Measurements from ENCODE around the gene SF3A2.

The SF3A2 gene

DNA sequence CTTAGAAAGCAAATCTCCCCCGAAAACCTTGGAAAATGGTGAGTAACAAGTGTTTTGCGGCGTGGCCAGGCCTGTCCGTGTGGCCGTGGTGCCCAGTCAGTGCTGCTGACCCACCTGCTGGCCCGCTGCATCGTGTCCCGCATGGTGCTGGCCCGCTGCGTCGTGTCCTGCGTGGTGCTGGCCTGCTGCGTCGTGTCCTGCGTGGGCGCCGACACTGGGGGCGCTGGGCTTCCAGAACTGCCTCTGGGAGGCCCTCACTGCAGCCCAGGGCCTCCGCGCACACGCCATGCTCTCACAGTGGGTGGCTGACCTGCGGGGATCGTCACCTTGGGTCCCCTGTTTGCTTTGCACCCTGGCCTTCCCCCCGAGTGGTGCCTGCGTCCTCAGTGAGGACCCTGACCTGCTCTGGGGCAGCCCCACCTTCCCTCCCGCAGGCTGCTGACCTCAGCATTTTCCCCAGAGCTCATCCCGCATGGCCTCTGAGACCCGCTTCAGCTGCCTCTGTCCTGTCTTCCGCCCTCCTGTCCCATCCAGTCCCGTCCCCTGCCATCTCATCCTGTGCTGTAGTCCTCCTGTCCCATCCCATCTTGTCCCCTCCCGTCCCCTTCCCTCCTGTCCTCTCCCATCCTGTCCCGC lies 11.1 kb upstream of the SF3A2 start:
- no peak overlapping the region for H3K27ac Mint-ChIP-seq (ENCODE audit: low read depth)
- DNase-seq (ENCODE audit: low spot score in 2 of 2) (no peak), ATAC-seq (replicated peaks; ENCODE audit: extremely low read depth, poor library complexity, severe bottlenecking) (no peak)
- no peaks in the 10 kb centered on the region for H3K9me3 Mint-ChIP-seq
- H3K36me3 Mint-ChIP-seq (ENCODE audit: insufficient read depth): peaks cover 20% of the 10 kb centered on the region
- no peak overlapping the region for H3K4me3 Mint-ChIP-seq
- H3K4me1 Mint-ChIP-seq: peaks cover 10% of the 10 kb centered on the region
- H3K27me3 Mint-ChIP-seq: no peaks in the 10 kb centered on the region

GRCh38 chr19:2226051-2226839 lies 10.4 kb upstream of the SF3A2 start:
- H3K27ac Mint-ChIP-seq (ENCODE audit: low read depth): no peak overlapping the region
- no peak overlapping the region for H3K4me3 Mint-ChIP-seq
- peaks cover 10% of the 10 kb centered on the region for H3K4me1 Mint-ChIP-seq
- no peaks in the 10 kb centered on the region for H3K9me3 Mint-ChIP-seq
- DNase-seq (ENCODE audit: low spot score in 2 of 2) (no peak), ATAC-seq (replicated peaks; ENCODE audit: extremely low read depth, poor library complexity, severe bottlenecking) (no peak)
- no peaks in the 10 kb centered on the region for H3K27me3 Mint-ChIP-seq
- peaks cover 20% of the 10 kb centered on the region for H3K36me3 Mint-ChIP-seq (ENCODE audit: insufficient read depth)

DNA sequence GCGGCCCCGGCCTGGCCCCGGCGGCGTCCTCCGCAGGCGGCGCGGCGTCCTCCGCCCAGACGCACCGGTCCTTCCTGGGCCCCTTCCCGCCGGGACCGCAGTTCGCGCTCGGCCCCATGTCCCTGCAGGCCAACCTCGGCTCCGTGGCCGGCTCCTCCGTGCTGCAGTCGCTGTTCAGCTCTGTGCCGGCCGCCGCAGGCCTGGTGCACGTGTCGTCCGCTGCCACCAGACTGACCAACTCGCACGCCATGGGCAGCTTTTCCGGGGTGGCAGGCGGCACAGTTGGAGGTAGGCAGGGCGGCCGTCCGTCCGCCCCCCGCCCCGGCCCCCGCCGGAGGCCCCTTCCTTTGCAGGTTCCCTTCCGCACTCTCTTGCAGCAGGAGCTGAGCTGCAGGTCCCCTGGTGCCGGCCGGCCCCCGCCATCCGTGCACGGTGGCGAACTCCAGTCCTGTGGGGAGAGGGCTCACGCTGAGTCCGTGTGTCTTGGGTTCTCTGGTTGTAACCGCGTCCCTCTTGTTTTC lies 9.7 kb upstream of the SF3A2 start:
- peaks cover 20% of the 10 kb centered on the region for H3K36me3 Mint-ChIP-seq (ENCODE audit: insufficient read depth)
- no peaks in the 10 kb centered on the region for H3K27me3 Mint-ChIP-seq
- H3K27ac Mint-ChIP-seq (ENCODE audit: low read depth): no peak overlapping the region

DNA sequence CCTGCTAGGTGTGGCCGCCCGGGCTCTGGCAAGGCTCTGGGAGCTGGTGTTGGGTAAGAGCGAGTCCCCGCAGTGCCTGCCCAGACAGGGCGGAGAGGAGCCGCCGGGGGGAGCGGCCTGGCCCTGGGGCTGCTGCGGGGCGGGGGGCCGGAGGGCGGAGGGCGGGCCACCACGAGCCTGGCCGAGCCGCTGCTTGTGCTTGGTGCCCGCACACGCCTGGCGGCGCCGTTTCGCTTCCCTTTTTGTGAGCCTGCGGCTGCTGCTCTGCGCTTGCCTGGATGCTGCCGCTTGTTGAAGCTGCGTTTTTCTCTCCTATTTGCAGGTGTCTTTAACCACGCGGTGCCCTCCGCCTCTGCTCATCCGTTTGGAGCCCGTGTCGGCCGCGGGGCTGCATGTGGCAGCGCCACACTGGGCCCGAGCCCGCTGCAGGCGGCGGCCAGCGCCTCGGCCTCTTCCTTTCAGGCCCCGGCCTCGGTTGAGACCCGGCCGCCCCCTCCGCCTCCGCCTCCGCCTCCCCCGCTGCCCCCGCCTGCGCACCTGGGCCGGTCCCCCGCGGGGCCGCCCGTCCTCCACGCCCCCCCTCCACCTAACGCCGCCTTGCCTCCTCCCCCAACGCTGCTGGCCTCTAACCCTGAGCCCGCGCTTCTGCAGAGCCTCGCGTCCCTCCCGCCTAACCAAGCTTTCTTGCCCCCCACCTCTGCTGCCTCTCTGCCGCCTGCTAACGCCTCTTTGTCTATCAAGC lies 9.0 kb upstream of the SF3A2 start:
- Mint-ChIP-seq H3K4me3 (no peak overlapping the region), H3K27me3 (no peaks in the 10 kb centered on the region), H3K36me3 (ENCODE audit: insufficient read depth) (peaks cover 21% of the 10 kb centered on the region), H3K4me1 (peaks cover 10% of the 10 kb centered on the region), H3K9me3 (no peaks in the 10 kb centered on the region), H3K27ac (ENCODE audit: low read depth) (no peak overlapping the region)
- no peak for DNase-seq (ENCODE audit: low spot score in 2 of 2)
- ATAC-seq (replicated peaks; ENCODE audit: extremely low read depth, poor library complexity, severe bottlenecking): no peak

More for the DNA sequence above, 9.7 kb upstream of the SF3A2 start:
- peaks cover 10% of the 10 kb centered on the region for H3K4me1 Mint-ChIP-seq
- no peaks in the 10 kb centered on the region for H3K9me3 Mint-ChIP-seq
- DNase-seq (ENCODE audit: low spot score in 2 of 2) (no peak), ATAC-seq (replicated peaks; ENCODE audit: extremely low read depth, poor library complexity, severe bottlenecking) (no peak)
- H3K4me3 Mint-ChIP-seq: no peak overlapping the region

DNA sequence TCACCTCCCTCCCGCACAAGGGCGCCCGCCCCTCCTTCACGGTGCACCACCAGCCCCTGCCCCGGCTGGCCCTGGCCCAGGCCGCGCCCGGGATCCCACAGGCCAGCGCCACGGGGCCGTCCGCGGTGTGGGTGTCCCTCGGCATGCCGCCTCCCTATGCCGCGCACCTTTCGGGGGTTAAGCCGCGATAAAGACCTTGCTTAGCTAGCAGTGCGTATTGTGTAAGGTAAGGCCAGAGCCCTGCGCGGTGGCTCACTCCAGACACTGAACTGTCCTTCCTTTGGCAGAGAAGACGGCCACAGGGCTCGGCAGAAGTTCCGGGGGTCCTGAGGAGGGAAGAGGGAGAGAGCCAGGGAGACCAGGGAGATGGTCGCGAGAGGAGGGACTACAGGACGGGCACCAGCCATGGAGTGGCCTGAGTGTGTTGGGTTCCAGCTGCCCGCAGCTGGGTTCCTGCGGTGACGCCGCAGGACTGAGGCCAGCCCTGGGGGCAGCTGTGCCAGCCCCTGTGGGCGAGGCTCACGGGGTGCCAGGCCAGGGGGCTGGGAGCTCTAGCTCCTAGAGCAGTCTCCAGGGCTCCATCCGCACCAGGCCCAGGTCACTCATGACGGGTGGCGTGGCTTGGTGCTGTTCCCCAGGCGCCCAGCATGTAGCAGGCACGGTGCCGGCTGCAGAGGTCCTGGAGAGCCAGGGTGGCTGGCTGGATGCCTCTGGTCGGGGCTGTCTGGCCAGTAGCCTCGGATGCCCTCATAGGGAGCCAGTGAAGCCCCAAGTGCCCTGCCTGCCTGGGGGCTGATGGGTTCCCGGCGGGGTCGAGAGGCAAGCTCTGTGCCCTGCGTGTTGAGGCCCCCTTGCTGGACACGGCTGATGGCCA lies 8.2 kb upstream of the SF3A2 start:
- Mint-ChIP-seq H3K27me3 (no peaks in the 10 kb centered on the region), H3K4me3 (no peak overlapping the region), H3K4me1 (peaks cover 10% of the 10 kb centered on the region), H3K9me3 (no peaks in the 10 kb centered on the region), H3K36me3 (ENCODE audit: insufficient read depth) (peaks cover 24% of the 10 kb centered on the region), H3K27ac (ENCODE audit: low read depth) (no peak overlapping the region)
- DNase-seq (ENCODE audit: low spot score in 2 of 2) (no peak), ATAC-seq (replicated peaks; ENCODE audit: extremely low read depth, poor library complexity, severe bottlenecking) (no peak)

GRCh38 chr19:2229103-2230032 lies 7.3 kb upstream of the SF3A2 start:
- no peak for ATAC-seq (replicated peaks; ENCODE audit: extremely low read depth, poor library complexity, severe bottlenecking)
- Mint-ChIP-seq H3K36me3 (ENCODE audit: insufficient read depth) (peaks cover 24% of the 10 kb centered on the region), H3K9me3 (no peaks in the 10 kb centered on the region), H3K27me3 (no peaks in the 10 kb centered on the region), H3K4me1 (peaks cover 6% of the 10 kb centered on the region), H3K4me3 (no peak overlapping the region), H3K27ac (ENCODE audit: low read depth) (no peak overlapping the region)
- no peak for DNase-seq (ENCODE audit: low spot score in 2 of 2)

GRCh38 chr19:2230033-2230531 lies 6.5 kb upstream of the SF3A2 start:
- no peak overlapping the region for H3K27ac Mint-ChIP-seq (ENCODE audit: low read depth)
- H3K9me3 Mint-ChIP-seq: no peaks in the 10 kb centered on the region
- H3K4me1 Mint-ChIP-seq: peaks cover 13% of the 10 kb centered on the region
- H3K27me3 Mint-ChIP-seq: no peaks in the 10 kb centered on the region
- no peak overlapping the region for H3K4me3 Mint-ChIP-seq
- ATAC-seq (replicated peaks; ENCODE audit: extremely low read depth, poor library complexity, severe bottlenecking): no peak
- H3K36me3 Mint-ChIP-seq (ENCODE audit: insufficient read depth): peaks cover 22% of the 10 kb centered on the region
- DNase-seq (ENCODE audit: low spot score in 2 of 2): no peak

GRCh38 chr19:2230807-2231533 lies 5.7 kb upstream of the SF3A2 start:
- H3K27me3 Mint-ChIP-seq: no peaks in the 10 kb centered on the region
- no peaks in the 10 kb centered on the region for H3K9me3 Mint-ChIP-seq
- DNase-seq (ENCODE audit: low spot score in 2 of 2) (no peak), ATAC-seq (replicated peaks; ENCODE audit: extremely low read depth, poor library complexity, severe bottlenecking) (no peak)
- peaks cover 20% of the 10 kb centered on the region for H3K36me3 Mint-ChIP-seq (ENCODE audit: insufficient read depth)
- no peak overlapping the region for H3K27ac Mint-ChIP-seq (ENCODE audit: low read depth)
- H3K4me3 Mint-ChIP-seq: no peak overlapping the region
- H3K4me1 Mint-ChIP-seq: peaks cover 17% of the 10 kb centered on the region

DNA sequence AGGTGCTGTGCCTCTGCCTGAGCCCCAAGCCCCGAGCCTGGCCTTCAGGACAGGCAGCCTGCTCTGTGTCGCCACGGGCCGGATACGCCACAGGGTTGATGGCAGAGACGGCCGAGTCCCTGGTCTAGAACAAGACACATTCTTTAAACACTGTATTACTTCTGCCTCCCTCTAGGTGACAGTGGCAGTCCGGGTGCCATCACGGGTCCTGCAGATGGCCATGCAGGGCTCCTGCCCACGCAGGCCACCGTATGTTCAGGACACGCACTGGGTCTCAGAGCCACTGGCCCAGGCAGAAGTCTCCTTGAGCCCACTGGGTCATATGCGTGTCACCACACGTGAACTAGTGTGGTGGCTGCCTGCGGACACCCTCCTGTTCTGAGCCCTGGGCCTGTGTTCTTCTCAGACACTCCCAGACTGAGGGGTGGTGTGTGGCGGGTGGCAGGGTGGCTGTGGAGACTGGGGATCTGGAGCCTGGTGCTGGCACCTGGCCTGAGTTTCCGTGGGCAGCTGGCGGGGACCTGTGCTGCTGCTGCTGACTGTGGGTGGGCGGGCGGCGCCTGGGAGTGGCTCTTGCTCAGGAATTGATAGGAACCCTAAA lies 4.9 kb upstream of the SF3A2 start:
- H3K27me3 Mint-ChIP-seq: no peaks in the 10 kb centered on the region
- H3K36me3 Mint-ChIP-seq (ENCODE audit: insufficient read depth): peaks cover 27% of the 10 kb centered on the region
- peaks cover 24% of the 10 kb centered on the region for H3K4me1 Mint-ChIP-seq
- no peaks in the 10 kb centered on the region for H3K9me3 Mint-ChIP-seq
- H3K27ac Mint-ChIP-seq (ENCODE audit: low read depth): peak overlapping the region; percentile 71
- DNase-seq (ENCODE audit: low spot score in 2 of 2) (no peak), ATAC-seq (replicated peaks; ENCODE audit: extremely low read depth, poor library complexity, severe bottlenecking) (no peak)
- H3K4me3 Mint-ChIP-seq: no peak overlapping the region

DNA sequence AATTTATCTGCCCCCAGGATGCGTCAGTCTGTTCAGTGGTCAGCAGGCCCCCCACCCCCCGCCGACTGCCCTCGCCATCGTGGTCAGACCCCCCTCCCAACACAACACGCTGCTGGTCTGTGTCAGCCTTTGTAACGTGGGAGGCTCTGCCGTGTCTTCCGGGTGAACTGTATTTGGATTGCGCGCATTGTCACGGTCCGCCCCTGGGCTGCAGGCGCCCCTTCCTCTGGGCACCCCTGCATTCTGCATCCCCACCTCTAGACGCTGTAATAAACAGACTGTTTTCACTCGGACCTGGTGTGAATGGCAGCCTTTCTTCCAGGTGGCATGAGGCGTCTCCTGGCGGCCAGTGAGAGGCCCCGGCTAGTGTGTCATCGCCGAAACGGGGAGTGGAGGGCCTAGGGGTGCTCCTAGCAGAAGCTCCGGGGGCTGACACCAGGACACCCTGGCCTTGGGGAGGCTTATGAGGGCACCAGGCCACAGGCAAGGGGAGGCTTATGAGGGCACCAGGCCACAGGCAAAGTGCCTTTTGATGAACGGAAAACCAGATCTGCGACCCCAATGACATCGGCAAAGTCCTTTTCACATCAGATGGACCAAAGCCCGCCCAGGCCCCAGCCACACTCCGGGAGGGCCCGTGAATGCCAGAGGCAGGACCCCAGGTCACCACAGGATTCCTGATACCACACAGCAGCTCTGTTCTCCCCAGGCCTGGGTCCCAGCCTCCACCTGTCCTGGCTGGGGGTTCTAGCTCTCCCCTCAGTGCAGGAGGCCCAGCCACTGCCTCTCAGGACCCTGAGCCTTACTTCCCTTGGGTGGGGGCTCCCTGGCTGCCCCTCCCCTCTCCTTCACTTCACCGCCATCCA lies 4.1 kb upstream of the SF3A2 start:
- no peak for ATAC-seq (replicated peaks; ENCODE audit: extremely low read depth, poor library complexity, severe bottlenecking)
- H3K4me3 Mint-ChIP-seq: no peak overlapping the region
- H3K27ac Mint-ChIP-seq (ENCODE audit: low read depth): peak overlapping the region; percentile 71
- peaks cover 33% of the 10 kb centered on the region for H3K36me3 Mint-ChIP-seq (ENCODE audit: insufficient read depth)
- peaks cover 28% of the 10 kb centered on the region for H3K4me1 Mint-ChIP-seq
- no peak for DNase-seq (ENCODE audit: low spot score in 2 of 2)
- H3K9me3 Mint-ChIP-seq: no peaks in the 10 kb centered on the region
- no peaks in the 10 kb centered on the region for H3K27me3 Mint-ChIP-seq
